ENCODE measurements around the gene PACSIN3.

DNA sequence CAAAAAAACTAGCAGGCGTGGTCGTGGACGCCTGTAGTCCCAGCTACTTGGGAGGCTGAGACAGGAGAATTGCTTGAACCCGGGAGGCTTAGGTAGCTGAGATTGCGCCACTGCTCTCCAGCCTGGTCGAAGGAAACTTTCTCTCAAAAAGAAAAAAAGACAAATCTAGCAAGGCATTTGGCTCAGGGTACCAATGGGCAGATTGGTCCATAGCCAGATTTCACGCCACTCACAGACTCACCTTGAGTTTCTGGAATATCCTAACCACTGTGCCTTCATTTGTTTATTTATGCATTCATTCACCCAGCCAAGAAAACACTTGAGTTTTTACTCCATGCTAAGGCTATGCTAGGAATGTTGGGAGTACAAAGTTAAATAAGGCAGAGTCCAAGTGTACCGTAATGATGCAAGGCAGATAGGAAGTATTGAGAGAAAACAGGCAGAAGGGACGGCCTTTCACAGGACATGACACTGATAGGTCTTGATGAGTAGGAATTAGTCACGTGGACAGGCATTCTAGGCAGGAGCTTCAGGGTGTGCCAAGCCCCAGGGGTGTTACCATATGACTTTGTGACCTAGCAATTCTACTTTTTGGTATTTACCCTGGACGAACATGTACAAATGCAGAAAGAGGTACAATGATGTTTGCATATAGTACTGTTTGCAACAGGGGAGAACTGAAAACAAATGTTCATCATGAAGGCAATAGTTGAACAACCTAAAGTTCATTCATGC is 3.0 kb upstream of the PACSIN3 start:
- TF ChIP-seq, protein P1, sequence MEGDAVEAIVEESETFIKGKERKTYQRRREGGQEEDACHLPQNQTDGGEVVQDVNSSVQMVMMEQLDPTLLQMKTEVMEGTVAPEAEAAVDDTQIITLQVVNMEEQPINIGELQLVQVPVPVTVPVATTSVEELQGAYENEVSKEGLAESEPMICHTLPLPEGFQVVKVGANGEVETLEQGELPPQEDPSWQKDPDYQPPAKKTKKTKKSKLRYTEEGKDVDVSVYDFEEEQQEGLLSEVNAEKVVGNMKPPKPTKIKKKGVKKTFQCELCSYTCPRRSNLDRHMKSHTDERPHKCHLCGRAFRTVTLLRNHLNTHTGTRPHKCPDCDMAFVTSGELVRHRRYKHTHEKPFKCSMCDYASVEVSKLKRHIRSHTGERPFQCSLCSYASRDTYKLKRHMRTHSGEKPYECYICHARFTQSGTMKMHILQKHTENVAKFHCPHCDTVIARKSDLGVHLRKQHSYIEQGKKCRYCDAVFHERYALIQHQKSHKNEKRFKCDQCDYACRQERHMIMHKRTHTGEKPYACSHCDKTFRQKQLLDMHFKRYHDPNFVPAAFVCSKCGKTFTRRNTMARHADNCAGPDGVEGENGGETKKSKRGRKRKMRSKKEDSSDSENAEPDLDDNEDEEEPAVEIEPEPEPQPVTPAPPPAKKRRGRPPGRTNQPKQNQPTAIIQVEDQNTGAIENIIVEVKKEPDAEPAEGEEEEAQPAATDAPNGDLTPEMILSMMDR (IDR thresholded peaks at IDR 0.05): no peak
- TF ChIP-seq POLR2A (IDR thresholded peaks at IDR 0.05): no peak
